ENCODE data around the gene TSEN15. TPM values are rescaled to one million over a fixed set of nuclear protein-coding genes. Genes with fewer than 3 reads are reported as not detected.
A peak's percentile ranks its signal among the peaks of the same experiment; 100 is the strongest.

The TSEN15 gene
- total RNA-seq, 1 experiment from 2014 or later: 31.1 TPM

- peak overlapping the region; percentile 41; the same call in 1 of the 2 replicates for H3K27ac ChIP-seq (ENCODE audit: low read depth, low read length)
- ChIA-PET RAD21 (ENCODE audit: low non-redundant PET in 1 of 2, low total read pairs in 2 of 2, uncharacterized antibody in 2 of 2, unreplicated experiment in 2 of 2) (no interaction called here), POLR2A (no interaction called here), CTCF (no interaction called here)
- intact Hi-C loops (cut with micrococcal nuclease): no loop called here
- no TSS peak for BruUV-seq (replicated peaks)
- H3K79me2 ChIP-seq (ENCODE audit: insufficient read depth, low read length): no peaks in the 10 kb centered on the region
- H2AFZ ChIP-seq (ENCODE audit: low read depth, low read length, poor library complexity, severe bottlenecking): peak overlapping the region; percentile 93
- peaks cover 4 to 12% of the 10 kb centered on the region in 2 experiments; a peak in 3 of 4 replicates for H3K4me1 ChIP-seq (ENCODE audit: control insufficient read depth in 1 of 2, insufficient read depth in 2 of 2, low read length in 2 of 2)
- peak overlapping the region; percentile 43 for H3K4me2 ChIP-seq (ENCODE audit: low read length)
- ATAC-seq (peak; percentile 94), DNase-seq (ENCODE audit: low read depth, low spot score) (peak; percentile 77)
- no peak for TF ChIP-seq EZH2phosphoT487 (IDR thresholded peaks at IDR 0.05; ENCODE audit: borderline replicate concordance)
- TF ChIP-seq RAD21 (IDR thresholded peaks at IDR 0.05; ENCODE audit: low read depth): 0 out of 2 replicates have a peak, but pooled peaks have one; percentile 11
- TF ChIP-seq CEBPB (IDR thresholded peaks at IDR 0.05; ENCODE audit: low read depth): 0 out of 2 replicates have a peak, but pooled peaks have one; percentile 46
- no peak; the same call in 1 of the 2 replicates for TF ChIP-seq EGR1 (IDR thresholded peaks at IDR 0.05; ENCODE audit: low read depth)
- TF ChIP-seq SP1 (IDR thresholded peaks at IDR 0.05; ENCODE audit: low read depth): peak; percentile 74
- TF ChIP-seq FOSL1 (IDR thresholded peaks at IDR 0.05; ENCODE audit: low read depth): peak; percentile 87
- TF ChIP-seq ATF3 (IDR thresholded peaks at IDR 0.05): no peak
- TF ChIP-seq POLR2AphosphoS5 (IDR thresholded peaks at IDR 0.05; ENCODE audit: low read depth, low read length): peak; percentile 18; the same call in 1 of the 2 replicates
- no peak for TF ChIP-seq ZNF274 (IDR thresholded peaks at IDR 0.05; ENCODE audit: low read depth, low read length)
- peak; percentile 72 for TF ChIP-seq TCF7L2 (IDR thresholded peaks at IDR 0.05; ENCODE audit: borderline replicate concordance, extremely low read depth, insufficient read depth, insufficient read length)
- 0 out of 2 replicates have a peak, but pooled peaks have one; percentile 51 for TF ChIP-seq SIN3A (IDR thresholded peaks at IDR 0.05; ENCODE audit: low read depth)
- peak; percentile 93 for TF ChIP-seq CBX3 (IDR thresholded peaks at IDR 0.05; ENCODE audit: low read depth)
- peak; percentile 48 for TF ChIP-seq SRF (IDR thresholded peaks at IDR 0.05; ENCODE audit: low read depth)
- TF ChIP-seq ELF1 (IDR thresholded peaks at IDR 0.05; ENCODE audit: borderline replicate concordance, low read depth): no peak
- no peak for TF ChIP-seq EZH2 (IDR thresholded peaks at IDR 0.05)
- TF ChIP-seq JUND (IDR thresholded peaks at IDR 0.05): peak; percentile 86
- TF ChIP-seq MAX (IDR thresholded peaks at IDR 0.05): peak; percentile 65
- no peaks in the 10 kb centered on the region for H3K9me3 ChIP-seq (ENCODE audit: control insufficient read depth in 1 of 2, insufficient read depth in 1 of 2, low read depth in 1 of 2, low read length in 2 of 2)
- 0 out of 2 replicates have a peak overlapping the region, but pooled peaks have one; percentile 7 for H3K9ac ChIP-seq (ENCODE audit: low read length)
- no peaks in the 10 kb centered on the region for H3K36me3 ChIP-seq (ENCODE audit: control insufficient read depth in 1 of 2, insufficient read depth in 2 of 2, low read length in 2 of 2)
- H3K4me3 ChIP-seq (replicated peaks in 1 of 2; ENCODE audit: low read depth in 1 of 2, low read length in 2 of 2): no peak overlapping the region
- H4K20me1 ChIP-seq (ENCODE audit: insufficient read depth): no peaks in the 10 kb centered on the region
- H3K27me3 ChIP-seq (ENCODE audit: insufficient read depth, low read length): no peaks in the 10 kb centered on the region
- H3K9me2 ChIP-seq (ENCODE audit: insufficient read depth): no peaks in the 10 kb centered on the region
Observed at GRCh38 chr1:184002071-184002470, 49.5 kb upstream of the TSEN15 start.
